Gastroesophageal sphincter (tissue), 4 donors: ENCODE data around the gene TENT4A. TPM values are rescaled to one million over a fixed set of nuclear protein-coding genes. Genes with fewer than 3 reads are reported as not detected.

Source experiments
- ATAC-seq: fragments of 150-250 bp; one replicate; pipeline ENCODE4 v1.9.1; 2016; ENCODE audit warnings: mild to moderate bottlenecking, moderate library complexity
- H3K27ac ChIP-seq, 4 donors: fragments of 200-600 bp; sonication (generic) in 3 of 4; 1 replicate in 3 of 4; 2 replicates in 1 of 4; pipeline ENCODE4 v1.5.1; 2016 to 2019
- H3K27me3 ChIP-seq: fragments of 200-600 bp; sonication (generic); one replicate; pipeline ENCODE4 v1.5.1; 2019
- H3K36me3 ChIP-seq, 2 donors: fragments of 200-600 bp; sonication (generic); one replicate each; pipeline ENCODE4 v1.5.1; 2019; ENCODE audit warnings: control low read depth in 1 of 2
- H3K4me1 ChIP-seq, 3 donors: fragments of 200-600 bp; sonication (generic); 1 replicate in 2 of 3; 2 replicates in 1 of 3; pipeline ENCODE4 v1.5.1; 2016 to 2019; ENCODE audit warnings: control low read depth in 2 of 3
- H3K4me3 ChIP-seq, 2 donors: fragments of 200-600 bp; sonication (generic); one replicate each; pipeline ENCODE4 v1.5.1; 2019; ENCODE audit warnings: mild to moderate bottlenecking in 1 of 2, moderate library complexity in 1 of 2
- H3K9me3 ChIP-seq, 3 donors: fragments of 200-600 bp; sonication (generic); one replicate each; pipeline ENCODE4 v1.5.1; 2017 to 2019; ENCODE audit warnings: control low read depth in 2 of 3
- CTCF ChIP-seq, 4 experiments: fragments of 200-600 bp in 2 of 4; fragments of 450-650 bp in 2 of 4; sonication (generic) in 1 of 4; IDR thresholded peaks; one replicate each; pipeline ENCODE4 v1.5.1; 2017 to 2019; ENCODE audit warnings: antibody characterized with exemption in 4 of 4, mild to moderate bottlenecking in 2 of 4, moderate library complexity in 2 of 4
- EP300 ChIP-seq: sonication (generic); formaldehyde crosslinking; IDR thresholded peaks from one replicate; pipeline ENCODE4 v1.6.1; 2017; ENCODE audit warnings: antibody characterized with exemption, mild to moderate bottlenecking
- POLR2A ChIP-seq, 2 donors: fragments of 450-650 bp; IDR thresholded peaks; one replicate each; pipeline ENCODE4 v1.6.1; 2017; ENCODE audit warnings: antibody characterized with exemption in 2 of 2, mild to moderate bottlenecking in 2 of 2, moderate library complexity in 1 of 2
- POLR2AphosphoS5 ChIP-seq: sonication (generic); formaldehyde crosslinking; IDR thresholded peaks from one replicate; pipeline ENCODE4 v1.6.1; 2017; ENCODE audit warnings: antibody characterized with exemption
- WGBS, 2 donors: methylation state at CpG; one replicate each; pipeline ENCODE4 v1.1.5; 2018; ENCODE audit warnings: low coverage in 1 of 2; 5-methylcytosine and 5-hydroxymethylcytosine counted together
- total RNA-seq, 4 donors: library from RNA; depleted of rRNA; stranded (reverse); fragments of >200 nt; gene quantifications; one replicate each; pipeline ENCODE4 v1.1.0, GENCODE V29; 2016

TENT4A gene
- total RNA-seq, 4 donors from 2014 or later, result 15.8 to 21.3 (median 17.3) TPM

GRCh38 chr5:6698696-6699095 lies 14.5 kb upstream of the TENT4A start:
- H3K4me3 ChIP-seq, result no peak overlapping the region
- H3K36me3 ChIP-seq, result no peaks in the 10 kb centered on the region
- TF ChIP-seq CTCF (IDR thresholded peaks at IDR 0.05) (no peak), POLR2A (IDR thresholded peaks at IDR 0.05) (no peak)
- H3K4me1 ChIP-seq, result peaks cover 0 to 15% (median 0%) of the 10 kb centered on the region in 3 donors
- 86 to 89% methylated on average over 1 of the region's 1 CpG for WGBS, 2 donors
- no peak overlapping the region for H3K27ac ChIP-seq
- H3K27me3 ChIP-seq, result no peaks in the 10 kb centered on the region
- no peaks in the 10 kb centered on the region for H3K9me3 ChIP-seq
- no peak for ATAC-seq

DNA sequence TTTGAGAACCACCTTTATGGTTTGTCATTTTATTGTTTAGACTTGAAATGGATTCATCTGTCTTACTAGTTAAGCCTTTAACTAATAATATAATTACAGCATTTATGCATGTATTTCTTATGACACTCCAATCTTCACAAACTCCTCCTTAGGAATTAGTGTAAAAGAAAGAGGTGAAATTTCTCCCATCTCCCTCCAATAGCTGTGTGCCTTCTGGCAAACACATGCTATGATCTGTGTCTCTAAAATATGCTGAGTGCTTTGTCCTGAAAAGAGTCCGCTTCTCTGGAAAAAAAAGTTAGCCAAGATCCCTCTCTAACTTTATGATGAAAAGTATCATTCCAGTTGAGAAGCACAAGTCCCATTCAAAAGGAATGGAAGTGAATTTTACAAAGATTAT lies 13.9 kb upstream of the TENT4A start:
- Histone ChIP-seq H3K27me3 (no peaks in the 10 kb centered on the region), H3K4me1 (peaks cover 0 to 21% (median 5%) of the 10 kb centered on the region in 3 donors), H3K9me3 (no peaks in the 10 kb centered on the region), H3K4me3 (no peak overlapping the region), H3K27ac (no peak overlapping the region), H3K36me3 (no peaks in the 10 kb centered on the region)
- ATAC-seq, result no peak
- no peak for TF ChIP-seq CTCF (IDR thresholded peaks at IDR 0.05)
- 50 to 83% methylated on average over 1 of the region's 1 CpG for WGBS, 2 donors

- Histone ChIP-seq H3K27me3 (no peaks in the 10 kb centered on the region), H3K4me3 (no peak overlapping the region), H3K27ac (no peak overlapping the region), H3K9me3 (no peaks in the 10 kb centered on the region), H3K36me3 (no peaks in the 10 kb centered on the region), H3K4me1 (peaks cover 7 to 30% (median 12%) of the 10 kb centered on the region in 3 donors)
- no peak for ATAC-seq
- TF ChIP-seq CTCF (IDR thresholded peaks at IDR 0.05) (no peak), POLR2AphosphoS5 (no peak), POLR2A (IDR thresholded peaks at IDR 0.05) (no peak), EP300 (no peak)
- WGBS, 2 donors, result 41 to 49% methylated on average over 6 to 9 of the region's 11 CpGs
These were observed 13.1 kb upstream of the TENT4A start for GRCh38 chr5:6700074-6700684.

- Histone ChIP-seq H3K27me3 (no peaks in the 10 kb centered on the region), H3K27ac (no peak overlapping the region), H3K9me3 (no peaks in the 10 kb centered on the region), H3K4me1 (peaks cover 10 to 36% (median 14%) of the 10 kb centered on the region in 3 donors), H3K36me3 (no peaks in the 10 kb centered on the region), H3K4me3 (no peak overlapping the region)
- WGBS, 2 donors, result 69 to 77% methylated on average over 3 to 10 of the region's 12 CpGs
- TF ChIP-seq CTCF (IDR thresholded peaks at IDR 0.05), result no peak
- no peak for ATAC-seq
These were observed 12.4 kb upstream of the TENT4A start for GRCh38 chr5:6700685-6701355.

DNA sequence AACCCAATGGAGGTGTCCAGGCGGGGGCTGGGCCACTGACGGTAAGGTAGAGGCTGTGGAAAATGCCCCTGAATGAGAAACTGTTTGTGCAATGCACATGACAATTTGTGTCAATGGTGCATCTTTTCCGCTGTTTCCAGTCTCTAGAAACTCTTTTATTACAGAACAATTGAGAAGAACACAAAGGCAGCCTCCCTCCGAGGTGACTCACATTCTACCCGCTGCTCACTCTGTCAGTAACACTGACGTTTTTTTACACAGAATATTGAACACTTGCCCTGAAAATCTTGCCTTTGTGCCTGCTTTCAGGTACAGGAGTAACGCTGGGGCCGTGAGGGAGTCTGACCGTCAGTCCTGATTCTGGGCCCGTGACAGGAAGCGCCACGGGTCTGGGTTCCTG lies 11.7 kb upstream of the TENT4A start:
- no peaks in the 10 kb centered on the region for H3K36me3 ChIP-seq
- H3K9me3 ChIP-seq, result no peaks in the 10 kb centered on the region
- H3K4me3 ChIP-seq, result no peak overlapping the region
- no peak overlapping the region for H3K27ac ChIP-seq
- WGBS, 2 donors, result 79 to 86% methylated on average over 5 to 10 of the region's 12 CpGs
- ATAC-seq, result no peak
- H3K4me1 ChIP-seq, result peaks cover 10 to 43% (median 14%) of the 10 kb centered on the region in 3 donors
- TF ChIP-seq EP300, result no peak
- H3K27me3 ChIP-seq, result no peaks in the 10 kb centered on the region
